HEK293T (cell line): ENCODE data around the gene BTG4.

ENCODE experiments used
- ARNT ChIP-seq: fragments of 450-650 bp; IDR thresholded peaks from 2 replicates; pipeline ENCODE4 v1.6.1; 2017; ENCODE audit warnings: mild to moderate bottlenecking
- ELF4 ChIP-seq: fragments of 450-650 bp; IDR thresholded peaks from 2 replicates; pipeline ENCODE4 v1.6.1; 2017; ENCODE audit warnings: antibody characterized with exemption
- HDGF ChIP-seq: fragments of 450-650 bp; IDR thresholded peaks from 2 replicates; pipeline ENCODE4 v1.6.1; 2017; ENCODE audit warnings: antibody characterized with exemption, borderline replicate concordance
- NFRKB ChIP-seq: fragments of 450-650 bp; IDR thresholded peaks from 2 replicates; pipeline ENCODE4 v1.6.1; 2016; ENCODE audit warnings: mild to moderate bottlenecking, moderate library complexity
- ZNF384 ChIP-seq: fragments of 450-650 bp; IDR thresholded peaks from 2 replicates; pipeline ENCODE4 v1.6.1; 2016

DNA sequence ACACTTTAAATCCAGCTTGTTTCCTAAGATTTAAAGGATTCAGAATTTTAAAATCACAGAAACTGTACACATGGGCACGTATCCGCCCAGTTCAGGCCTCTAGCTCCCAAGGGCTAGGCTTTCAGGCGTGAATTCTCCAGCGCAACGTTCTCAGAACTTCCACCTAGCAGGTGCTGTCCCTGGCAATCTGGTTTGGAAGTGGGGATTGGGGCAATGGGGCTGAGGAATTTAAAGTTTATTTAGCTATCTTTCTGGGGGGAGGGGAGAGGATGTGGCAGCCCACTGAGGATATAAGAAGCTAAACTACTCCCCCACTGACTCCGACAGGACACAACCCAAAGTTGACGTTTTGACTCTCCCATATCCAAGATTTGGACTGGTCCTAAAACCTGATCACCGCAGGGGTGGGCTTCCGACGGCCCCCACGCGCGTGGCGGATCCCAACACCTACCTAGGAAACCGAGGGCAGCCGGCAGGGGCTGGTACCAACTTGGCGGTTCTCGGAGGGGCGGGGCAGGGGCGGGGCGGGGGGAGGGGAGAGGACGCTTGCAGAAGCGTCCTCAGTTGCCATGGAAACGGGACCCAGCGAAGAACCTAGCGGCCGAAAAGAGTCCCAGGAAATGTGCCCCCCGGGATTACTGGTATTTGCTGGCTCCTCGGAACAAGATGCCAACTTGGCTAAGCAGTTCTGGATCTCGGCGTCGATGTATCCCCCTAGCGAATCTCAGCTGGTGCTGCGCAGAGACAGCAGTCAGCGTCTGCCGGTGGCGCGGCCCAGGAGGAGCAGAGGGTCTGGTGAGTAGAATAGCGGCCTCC lies 2.2 kb upstream of the BTG4 start, which contains the start of gene HOATZ:
- TF ChIP-seq ELF4 = no peak
- TF ChIP-seq ARNT = no peak
- TF ChIP-seq NFRKB = no peak
- no peak for TF ChIP-seq ZNF384
- TF ChIP-seq HDGF = no peak
